HepG2 (cell line): Measurements from ENCODE around the gene CASZ1. TPM values are rescaled to one million over a fixed set of nuclear protein-coding genes. Genes with fewer than 3 reads are reported as not detected.
A peak's percentile ranks its signal among the peaks of the same experiment; 100 is the strongest.

Experiments
- CAMTA2 ChIP-seq: sonication (generic); formaldehyde crosslinking; IDR thresholded peaks from 2 replicates; pipeline ENCODE4 v1.4.0; 2020; ENCODE audit warnings: mild to moderate bottlenecking, missing genetic modification reagents, borderline replicate concordance
- EHMT2 ChIP-seq: fragments of 200-600 bp; sonication (generic); IDR thresholded peaks from 2 replicates; pipeline ENCODE4 v1.7.0; 2017; ENCODE audit warnings: antibody characterized with exemption, low read depth, low read length, borderline replicate concordance
- GATA4 ChIP-seq: sonication (generic); IDR thresholded peaks from 2 replicates; pipeline ENCODE4 v1.6.1; 2016; ENCODE audit warnings: antibody characterized with exemption, low read depth, borderline replicate concordance
- GPN1 ChIP-seq: sonication (generic); formaldehyde crosslinking; IDR thresholded peaks from 2 replicates; pipeline ENCODE4 v1.5.1; 2020; ENCODE audit warnings: missing genetic modification reagents, borderline replicate concordance
- KMT2B ChIP-seq: IDR thresholded peaks from 2 replicates; pipeline ENCODE4 v1.6.1; 2016; ENCODE audit warnings: missing genetic modification reagents, missing compliant biosample characterization
- MATR3 ChIP-seq: sonication (generic); formaldehyde crosslinking; IDR thresholded peaks from 2 replicates; pipeline ENCODE4 v1.4.0; 2020; ENCODE audit warnings: missing genetic modification reagents
- NPAS2 ChIP-seq: sonication (generic); formaldehyde crosslinking; IDR thresholded peaks from 2 replicates; pipeline ENCODE4 v1.8.0; 2022; ENCODE audit warnings: mild to moderate bottlenecking, missing genetic modification reagents, borderline replicate concordance
- PAF1 ChIP-seq: IDR thresholded peaks from 2 replicates; pipeline ENCODE4 v1.6.1; 2016; ENCODE audit warnings: missing genetic modification reagents, missing compliant biosample characterization
- RCOR2 ChIP-seq: IDR thresholded peaks from 2 replicates; pipeline ENCODE4 v1.6.1; 2016; ENCODE audit warnings: missing biosample characterization, missing genetic modification reagents
- SIX1 ChIP-seq: sonication (generic); formaldehyde crosslinking; IDR thresholded peaks from 2 replicates; pipeline ENCODE4 v1.4.0; 2020; ENCODE audit warnings: missing genetic modification reagents, borderline replicate concordance
- SNAPC2 ChIP-seq: sonication (generic); formaldehyde crosslinking; IDR thresholded peaks from 2 replicates; pipeline ENCODE4 v1.8.1; 2022; ENCODE audit warnings: mild to moderate bottlenecking, missing genetic modification reagents
- ZNF136 ChIP-seq: sonication (generic); formaldehyde crosslinking; IDR thresholded peaks from 2 replicates; pipeline ENCODE4 v1.8.1; 2022; ENCODE audit warnings: low read depth, mild to moderate bottlenecking, moderate library complexity, missing genetic modification reagents
- ZNF670 ChIP-seq: sonication (generic); formaldehyde crosslinking; IDR thresholded peaks from 2 replicates; pipeline ENCODE4 v1.8.0; 2022; ENCODE audit warnings: mild to moderate bottlenecking, missing genetic modification reagents, borderline replicate concordance
- polyA plus RNA-seq, 8 experiments: library from polyadenylated mRNA; depleted of rRNA in 3 of 8; stranded (reverse) in 7 of 8; unstranded in 1 of 8; fragments of >200 nt; fragmentation: Illumina TruSeq in 4 of 8; extraction: Trizol in 4 of 8; gene quantifications; 2 replicates each; pipeline versions ENCODE4 v1.2.1 to v1.2.3, GENCODE V29; 2011 to 2016; ENCODE audit warnings: low read depth in 4 of 8, missing spikeins in 1 of 8, mixed read lengths in 1 of 8; ENCODE audit not compliant: insufficient read depth in 1 of 8
- total RNA-seq, 5 experiments: library from RNA; depleted of rRNA; stranded (reverse); fragments of >200 nt; fragmentation: Illumina TruSeq; extraction: Trizol; gene quantifications; 2 replicates each; pipeline ENCODE4 v1.2.3, GENCODE V29; 2016; ENCODE audit warnings: low read depth in 1 of 5
- TF ChIP-seq, protein P1 (sequence below): IDR thresholded peaks from 2 replicates; pipeline ENCODE4 v1.6.1; 2016; ENCODE audit warnings: mild to moderate bottlenecking, missing biosample characterization, missing genetic modification reagents
- TF ChIP-seq, protein P2 (sequence below): sonication (generic); formaldehyde crosslinking; IDR thresholded peaks from one replicate; pipeline ENCODE4 v1.5.1; 2020; ENCODE audit warnings: mild to moderate bottlenecking, missing genetic modification reagents; ENCODE audit errors: not compliant biosample characterization
- TF ChIP-seq, protein P3 (sequence below): sonication (generic); formaldehyde crosslinking; IDR thresholded peaks from 2 replicates; pipeline ENCODE4 v1.4.0; 2020; ENCODE audit warnings: mild to moderate bottlenecking, missing genetic modification reagents, borderline replicate concordance

Gene CASZ1
- total and polyA plus RNA-seq, 2 of the 13 experiments (the other 11 are each of a cell fraction or from before 2014, with no cell fraction given): 1.9 to 3.7 TPM

DNA sequence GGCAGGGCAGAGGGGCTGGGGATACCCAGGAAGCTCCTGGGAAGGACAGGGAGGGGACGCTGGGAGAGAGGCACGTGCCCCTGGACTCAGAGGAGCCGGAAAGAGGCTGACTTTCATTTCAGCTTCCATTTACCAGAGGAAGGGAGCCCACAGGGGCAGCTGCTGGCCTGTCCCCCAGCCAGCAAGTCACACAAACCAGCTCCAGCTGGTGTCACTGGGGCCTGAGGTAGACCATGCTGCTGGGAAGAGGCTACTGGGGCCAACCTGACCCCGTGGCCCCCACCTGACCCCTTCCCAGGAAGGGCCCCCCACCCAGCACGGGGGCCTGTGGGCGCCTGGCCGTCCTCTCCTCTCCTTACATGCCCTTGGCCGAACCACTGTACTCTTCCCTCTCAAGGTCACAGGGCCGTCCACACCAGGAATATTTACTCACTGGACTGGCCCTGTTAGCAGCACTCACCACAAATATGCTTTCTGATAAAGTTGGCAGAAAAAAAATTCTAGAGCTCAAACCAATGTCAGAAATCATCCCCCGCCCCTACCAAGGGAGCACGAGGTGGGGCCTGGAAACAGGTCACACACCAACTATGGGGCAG is 110.5 kb downstream of the CASZ1 start (continued):
- TF ChIP-seq CAMTA2 (CRISPR knock-in tag): 0 out of 2 replicates have a peak, but pooled peaks have one; percentile 9
- TF ChIP-seq KMT2B (CRISPR knock-in tag): 0 out of 2 replicates have a peak, but pooled peaks have one; percentile 21
- TF ChIP-seq, protein P1, sequence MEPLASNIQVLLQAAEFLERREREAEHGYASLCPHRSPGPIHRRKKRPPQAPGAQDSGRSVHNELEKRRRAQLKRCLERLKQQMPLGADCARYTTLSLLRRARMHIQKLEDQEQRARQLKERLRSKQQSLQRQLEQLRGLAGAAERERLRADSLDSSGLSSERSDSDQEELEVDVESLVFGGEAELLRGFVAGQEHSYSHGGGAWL (CRISPR knock-in tag): no peak; the same call in 1 of the 2 replicates
- no peak for TF ChIP-seq EHMT2
- TF ChIP-seq, protein P2, sequence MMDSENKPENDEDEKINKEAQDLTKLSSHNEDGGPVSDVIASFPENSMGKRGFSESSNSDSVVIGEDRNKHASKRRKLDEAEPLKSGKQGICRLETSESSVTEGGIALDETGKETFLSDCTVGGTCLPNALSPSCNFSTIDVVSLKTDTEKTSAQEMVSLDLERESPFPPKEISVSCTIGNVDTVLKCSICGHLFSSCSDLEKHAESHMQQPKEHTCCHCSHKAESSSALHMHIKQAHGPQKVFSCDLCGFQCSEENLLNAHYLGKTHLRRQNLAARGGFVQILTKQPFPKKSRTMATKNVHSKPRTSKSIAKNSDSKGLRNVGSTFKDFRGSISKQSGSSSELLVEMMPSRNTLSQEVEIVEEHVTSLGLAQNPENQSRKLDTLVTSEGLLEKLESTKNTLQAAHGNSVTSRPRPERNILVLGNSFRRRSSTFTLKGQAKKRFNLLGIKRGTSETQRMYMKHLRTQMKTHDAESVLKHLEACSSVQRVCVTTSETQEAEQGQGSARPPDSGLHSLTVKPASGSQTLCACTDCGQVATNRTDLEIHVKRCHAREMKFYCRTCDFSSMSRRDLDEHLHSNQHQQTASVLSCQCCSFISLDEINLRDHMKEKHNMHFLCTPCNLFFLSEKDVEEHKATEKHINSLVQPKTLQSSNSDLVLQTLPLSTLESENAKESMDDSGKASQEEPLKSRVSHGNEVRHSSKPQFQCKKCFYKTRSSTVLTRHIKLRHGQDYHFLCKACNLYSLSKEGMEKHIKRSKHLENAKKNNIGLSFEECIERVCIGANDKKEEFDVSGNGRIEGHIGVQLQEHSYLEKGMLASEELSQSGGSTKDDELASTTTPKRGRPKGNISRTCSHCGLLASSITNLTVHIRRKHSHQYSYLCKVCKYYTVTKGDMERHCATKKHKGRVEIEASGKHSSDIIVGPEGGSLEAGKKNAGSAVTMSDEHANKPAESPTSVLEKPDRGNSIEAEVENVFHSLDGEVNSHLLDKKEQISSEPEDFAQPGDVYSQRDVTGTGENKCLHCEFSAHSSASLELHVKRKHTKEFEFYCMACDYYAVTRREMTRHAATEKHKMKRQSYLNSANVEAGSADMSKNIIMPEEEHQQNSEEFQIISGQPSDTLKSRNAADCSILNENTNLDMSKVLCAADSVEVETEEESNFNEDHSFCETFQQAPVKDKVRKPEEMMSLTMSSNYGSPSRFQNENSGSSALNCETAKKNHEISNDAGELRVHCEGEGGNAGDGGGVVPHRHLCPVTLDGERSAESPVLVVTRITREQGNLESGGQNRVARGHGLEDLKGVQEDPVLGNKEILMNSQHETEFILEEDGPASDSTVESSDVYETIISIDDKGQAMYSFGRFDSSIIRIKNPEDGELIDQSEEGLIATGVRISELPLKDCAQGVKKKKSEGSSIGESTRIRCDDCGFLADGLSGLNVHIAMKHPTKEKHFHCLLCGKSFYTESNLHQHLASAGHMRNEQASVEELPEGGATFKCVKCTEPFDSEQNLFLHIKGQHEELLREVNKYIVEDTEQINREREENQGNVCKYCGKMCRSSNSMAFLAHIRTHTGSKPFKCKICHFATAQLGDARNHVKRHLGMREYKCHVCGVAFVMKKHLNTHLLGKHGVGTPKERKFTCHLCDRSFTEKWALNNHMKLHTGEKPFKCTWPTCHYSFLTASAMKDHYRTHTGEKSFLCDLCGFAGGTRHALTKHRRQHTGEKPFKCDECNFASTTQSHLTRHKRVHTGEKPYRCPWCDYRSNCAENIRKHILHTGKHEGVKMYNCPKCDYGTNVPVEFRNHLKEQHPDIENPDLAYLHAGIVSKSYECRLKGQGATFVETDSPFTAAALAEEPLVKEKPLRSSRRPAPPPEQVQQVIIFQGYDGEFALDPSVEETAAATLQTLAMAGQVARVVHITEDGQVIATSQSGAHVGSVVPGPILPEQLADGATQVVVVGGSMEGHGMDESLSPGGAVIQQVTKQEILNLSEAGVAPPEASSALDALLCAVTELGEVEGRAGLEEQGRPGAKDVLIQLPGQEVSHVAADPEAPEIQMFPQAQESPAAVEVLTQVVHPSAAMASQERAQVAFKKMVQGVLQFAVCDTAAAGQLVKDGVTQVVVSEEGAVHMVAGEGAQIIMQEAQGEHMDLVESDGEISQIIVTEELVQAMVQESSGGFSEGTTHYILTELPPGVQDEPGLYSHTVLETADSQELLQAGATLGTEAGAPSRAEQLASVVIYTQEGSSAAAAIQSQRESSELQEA (CRISPR knock-in tag): no peak
- TF ChIP-seq PAF1 (CRISPR knock-in tag): no peak
- TF ChIP-seq NPAS2: no peak
- no peak for TF ChIP-seq RCOR2 (CRISPR knock-in tag)
- TF ChIP-seq MATR3 (CRISPR knock-in tag): no peak
- TF ChIP-seq ZNF136 (CRISPR knock-in tag): 0 out of 2 replicates have a peak, but pooled peaks have one; percentile 2
- TF ChIP-seq SIX1 (CRISPR knock-in tag): peak; percentile 41; the same call in 1 of the 2 replicates
- TF ChIP-seq, protein P3, sequence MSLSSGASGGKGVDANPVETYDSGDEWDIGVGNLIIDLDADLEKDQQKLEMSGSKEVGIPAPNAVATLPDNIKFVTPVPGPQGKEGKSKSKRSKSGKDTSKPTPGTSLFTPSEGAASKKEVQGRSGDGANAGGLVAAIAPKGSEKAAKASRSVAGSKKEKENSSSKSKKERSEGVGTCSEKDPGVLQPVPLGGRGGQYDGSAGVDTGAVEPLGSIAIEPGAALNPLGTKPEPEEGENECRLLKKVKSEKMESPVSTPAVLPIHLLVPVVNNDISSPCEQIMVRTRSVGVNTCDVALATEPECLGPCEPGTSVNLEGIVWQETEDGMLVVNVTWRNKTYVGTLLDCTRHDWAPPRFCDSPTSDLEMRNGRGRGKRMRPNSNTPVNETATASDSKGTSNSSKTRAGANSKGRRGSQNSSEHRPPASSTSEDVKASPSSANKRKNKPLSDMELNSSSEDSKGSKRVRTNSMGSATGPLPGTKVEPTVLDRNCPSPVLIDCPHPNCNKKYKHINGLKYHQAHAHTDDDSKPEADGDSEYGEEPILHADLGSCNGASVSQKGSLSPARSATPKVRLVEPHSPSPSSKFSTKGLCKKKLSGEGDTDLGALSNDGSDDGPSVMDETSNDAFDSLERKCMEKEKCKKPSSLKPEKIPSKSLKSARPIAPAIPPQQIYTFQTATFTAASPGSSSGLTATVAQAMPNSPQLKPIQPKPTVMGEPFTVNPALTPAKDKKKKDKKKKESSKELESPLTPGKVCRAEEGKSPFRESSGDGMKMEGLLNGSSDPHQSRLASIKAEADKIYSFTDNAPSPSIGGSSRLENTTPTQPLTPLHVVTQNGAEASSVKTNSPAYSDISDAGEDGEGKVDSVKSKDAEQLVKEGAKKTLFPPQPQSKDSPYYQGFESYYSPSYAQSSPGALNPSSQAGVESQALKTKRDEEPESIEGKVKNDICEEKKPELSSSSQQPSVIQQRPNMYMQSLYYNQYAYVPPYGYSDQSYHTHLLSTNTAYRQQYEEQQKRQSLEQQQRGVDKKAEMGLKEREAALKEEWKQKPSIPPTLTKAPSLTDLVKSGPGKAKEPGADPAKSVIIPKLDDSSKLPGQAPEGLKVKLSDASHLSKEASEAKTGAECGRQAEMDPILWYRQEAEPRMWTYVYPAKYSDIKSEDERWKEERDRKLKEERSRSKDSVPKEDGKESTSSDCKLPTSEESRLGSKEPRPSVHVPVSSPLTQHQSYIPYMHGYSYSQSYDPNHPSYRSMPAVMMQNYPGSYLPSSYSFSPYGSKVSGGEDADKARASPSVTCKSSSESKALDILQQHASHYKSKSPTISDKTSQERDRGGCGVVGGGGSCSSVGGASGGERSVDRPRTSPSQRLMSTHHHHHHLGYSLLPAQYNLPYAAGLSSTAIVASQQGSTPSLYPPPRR (CRISPR knock-in tag): peak; percentile 59; the same call in 1 of the 2 replicates
- TF ChIP-seq GPN1: no peak
- TF ChIP-seq GATA4: 0 out of 2 replicates have a peak, but pooled peaks have one; percentile 16
- no peak for TF ChIP-seq ZNF670 (CRISPR knock-in tag)
- no peak for TF ChIP-seq SNAPC2
